Measurements from ENCODE around the gene PPIE.

PPIE gene

DNA sequence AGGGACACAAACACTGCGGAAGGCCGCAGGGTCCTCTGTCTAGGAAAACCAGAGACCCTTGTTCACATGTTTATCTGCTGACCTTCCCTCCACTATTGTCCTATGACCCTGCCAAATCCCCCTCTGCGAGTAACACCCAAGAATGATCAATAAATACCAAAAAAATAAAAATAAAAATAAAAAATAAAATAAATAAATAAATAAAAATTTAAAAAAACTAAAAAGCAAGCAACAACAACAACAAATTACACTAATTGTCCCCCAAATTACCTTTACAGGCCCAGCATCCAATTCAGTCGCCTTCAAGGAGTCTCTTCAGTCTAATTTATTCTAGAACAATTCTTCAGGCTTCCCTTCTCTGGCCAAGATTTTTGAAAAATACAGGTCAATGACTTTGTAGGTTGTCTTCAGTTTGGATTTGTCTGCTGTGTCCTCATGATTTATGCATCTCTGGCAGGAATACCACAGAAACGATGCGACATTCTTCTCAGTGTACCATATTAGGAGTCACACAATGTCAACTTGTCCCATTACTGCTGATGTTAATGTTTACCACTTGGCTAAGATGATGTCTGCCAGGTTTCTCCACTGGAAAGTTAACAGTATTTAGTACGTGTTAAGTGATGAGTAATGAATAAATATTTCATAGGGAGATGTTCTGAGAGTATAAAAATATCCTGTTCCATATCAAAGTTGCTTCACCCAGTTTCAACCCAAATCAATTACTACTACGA lies 70.3 kb downstream of the PPIE start:
- DNase-seq (ENCODE audit: low read depth), result no peak

DNA sequence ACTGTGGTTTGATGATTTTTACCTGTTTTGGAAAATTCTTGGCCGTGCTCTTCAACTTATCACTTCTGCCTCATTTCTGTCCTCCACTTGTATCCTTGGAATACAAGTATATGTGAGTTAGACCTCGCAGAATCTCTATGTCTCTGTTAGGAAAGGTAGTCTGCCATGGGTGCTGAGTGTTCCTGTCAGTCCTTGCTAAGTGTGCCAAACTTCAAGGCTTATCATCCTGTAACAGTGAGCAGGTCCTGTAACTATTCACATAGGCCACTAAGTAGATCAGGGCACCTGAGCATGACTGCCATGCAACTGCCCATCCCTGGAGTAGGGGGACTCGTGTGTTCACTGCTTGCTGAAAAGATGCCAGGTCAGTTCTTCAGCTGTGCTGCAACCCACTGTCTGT lies 74.2 kb downstream of the PPIE start:
- no peak for DNase-seq (ENCODE audit: low read depth)
